Gastroesophageal sphincter (tissue), 4 donors: ENCODE data around the gene RPTOR. TPM values are rescaled to one million over a fixed set of nuclear protein-coding genes. Genes with fewer than 3 reads are reported as not detected.

Source experiments
- ATAC-seq: fragments of 150-250 bp; one replicate; pipeline ENCODE4 v1.9.1; 2016; ENCODE audit warnings: mild to moderate bottlenecking, moderate library complexity
- H3K27ac ChIP-seq, 4 donors: fragments of 200-600 bp; sonication (generic) in 3 of 4; 1 replicate in 3 of 4; 2 replicates in 1 of 4; pipeline ENCODE4 v1.5.1; 2016 to 2019
- H3K27me3 ChIP-seq: fragments of 200-600 bp; sonication (generic); one replicate; pipeline ENCODE4 v1.5.1; 2019
- H3K36me3 ChIP-seq, 2 donors: fragments of 200-600 bp; sonication (generic); one replicate each; pipeline ENCODE4 v1.5.1; 2019; ENCODE audit warnings: control low read depth in 1 of 2
- H3K4me1 ChIP-seq, 3 donors: fragments of 200-600 bp; sonication (generic); 1 replicate in 2 of 3; 2 replicates in 1 of 3; pipeline ENCODE4 v1.5.1; 2016 to 2019; ENCODE audit warnings: control low read depth in 2 of 3
- H3K4me3 ChIP-seq, 2 donors: fragments of 200-600 bp; sonication (generic); one replicate each; pipeline ENCODE4 v1.5.1; 2019; ENCODE audit warnings: mild to moderate bottlenecking in 1 of 2, moderate library complexity in 1 of 2
- H3K9me3 ChIP-seq, 3 donors: fragments of 200-600 bp; sonication (generic); one replicate each; pipeline ENCODE4 v1.5.1; 2017 to 2019; ENCODE audit warnings: control low read depth in 2 of 3
- CTCF ChIP-seq, 4 experiments: fragments of 200-600 bp in 2 of 4; fragments of 450-650 bp in 2 of 4; sonication (generic) in 1 of 4; IDR thresholded peaks; one replicate each; pipeline ENCODE4 v1.5.1; 2017 to 2019; ENCODE audit warnings: antibody characterized with exemption in 4 of 4, mild to moderate bottlenecking in 2 of 4, moderate library complexity in 2 of 4
- EP300 ChIP-seq: sonication (generic); formaldehyde crosslinking; IDR thresholded peaks from one replicate; pipeline ENCODE4 v1.6.1; 2017; ENCODE audit warnings: antibody characterized with exemption, mild to moderate bottlenecking
- POLR2A ChIP-seq, 2 donors: fragments of 450-650 bp; IDR thresholded peaks; one replicate each; pipeline ENCODE4 v1.6.1; 2017; ENCODE audit warnings: antibody characterized with exemption in 2 of 2, mild to moderate bottlenecking in 2 of 2, moderate library complexity in 1 of 2
- POLR2AphosphoS5 ChIP-seq: sonication (generic); formaldehyde crosslinking; IDR thresholded peaks from one replicate; pipeline ENCODE4 v1.6.1; 2017; ENCODE audit warnings: antibody characterized with exemption
- WGBS, 2 donors: methylation state at CpG; one replicate each; pipeline ENCODE4 v1.1.5; 2018; ENCODE audit warnings: low coverage in 1 of 2; 5-methylcytosine and 5-hydroxymethylcytosine counted together
- total RNA-seq, 4 donors: library from RNA; depleted of rRNA; stranded (reverse); fragments of >200 nt; gene quantifications; one replicate each; pipeline ENCODE4 v1.1.0, GENCODE V29; 2016

RPTOR gene
- total RNA-seq, 4 donors from 2014 or later = 25.7 to 56.8 (median 39.7) TPM

- TF ChIP-seq POLR2AphosphoS5 (no peak), EP300 (no peak), POLR2A (IDR thresholded peaks at IDR 0.05) (no peak), CTCF (IDR thresholded peaks at IDR 0.05) (no peak)
- 29 to 55% methylated on average over 10 to 13 of the region's 22 CpGs for WGBS, 2 donors
- Histone ChIP-seq H3K27me3 (no peaks in the 10 kb centered on the region), H3K4me1 (peaks cover 0 to 62% (median 14%) of the 10 kb centered on the region in 3 donors), H3K9me3 (no peaks in the 10 kb centered on the region), H3K36me3 (peaks cover 0 to 21% of the 10 kb centered on the region in 2 donors), H3K4me3 (peak overlapping the region; percentile 92 to 100), H3K27ac (peak overlapping the region in 3 of 4 donors; percentile 59 to 86 (median 68))
- ATAC-seq = no peak
Measured at GRCh38 chr17:80990921-80991644, 446.4 kb downstream of the RPTOR start.

DNA sequence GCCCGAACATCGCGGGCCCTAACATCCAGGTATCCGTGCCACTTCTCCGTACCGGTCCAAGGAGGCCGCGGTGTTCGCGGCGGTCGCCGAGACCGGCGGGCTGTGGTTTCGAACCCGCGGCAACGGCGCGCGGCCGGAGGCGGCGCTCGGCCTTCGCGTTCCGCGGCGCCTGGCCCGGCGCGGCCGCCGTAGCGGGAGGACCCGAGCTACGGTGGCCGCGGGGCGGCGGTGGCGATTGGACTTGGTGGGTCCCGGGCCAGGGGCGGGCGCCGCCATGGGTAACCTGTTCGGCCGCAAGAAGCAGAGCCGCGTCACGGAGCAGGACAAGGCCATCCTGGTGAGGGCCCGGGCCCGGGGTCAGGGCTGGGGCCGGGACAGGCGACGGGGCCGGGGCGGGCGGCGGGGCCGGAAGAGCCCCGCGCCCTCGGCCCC is 447.0 kb downstream of the RPTOR start, which contains the start of gene CHMP6:
CHMP6 (plus strand) TSS at position 197 of the 432 bp plus-strand sequence; CDS start at position 275, 78 bp downstream.
- Histone ChIP-seq H3K4me3 (peak within 1 kb of the TSS; percentile 92 to 100), H3K27ac (peak within 1 kb of the TSS in 3 of 4 donors; percentile 59 to 86 (median 68)), H3K4me1 (peaks cover 0 to 61% (median 14%) of the 10 kb centered on the region in 3 donors), H3K9me3 (no peaks in the 10 kb centered on the region), H3K27me3 (no peaks in the 10 kb centered on the region), H3K36me3 (peaks cover 0 to 26% of the 10 kb centered on the region in 2 donors)
- TF ChIP-seq POLR2A (IDR thresholded peaks at IDR 0.05) = peak; percentile 24 to 31
- TF ChIP-seq CTCF (IDR thresholded peaks at IDR 0.05) = peak in 3 of 4 experiments; percentile 62 to 75 (median 69)
- no peak for TF ChIP-seq EP300
- TF ChIP-seq POLR2AphosphoS5 = peak; percentile 46
- 0% methylated on average over 1 to 6 of the region's 66 CpGs for WGBS, 2 donors
- peak; percentile 58 for ATAC-seq

DNA sequence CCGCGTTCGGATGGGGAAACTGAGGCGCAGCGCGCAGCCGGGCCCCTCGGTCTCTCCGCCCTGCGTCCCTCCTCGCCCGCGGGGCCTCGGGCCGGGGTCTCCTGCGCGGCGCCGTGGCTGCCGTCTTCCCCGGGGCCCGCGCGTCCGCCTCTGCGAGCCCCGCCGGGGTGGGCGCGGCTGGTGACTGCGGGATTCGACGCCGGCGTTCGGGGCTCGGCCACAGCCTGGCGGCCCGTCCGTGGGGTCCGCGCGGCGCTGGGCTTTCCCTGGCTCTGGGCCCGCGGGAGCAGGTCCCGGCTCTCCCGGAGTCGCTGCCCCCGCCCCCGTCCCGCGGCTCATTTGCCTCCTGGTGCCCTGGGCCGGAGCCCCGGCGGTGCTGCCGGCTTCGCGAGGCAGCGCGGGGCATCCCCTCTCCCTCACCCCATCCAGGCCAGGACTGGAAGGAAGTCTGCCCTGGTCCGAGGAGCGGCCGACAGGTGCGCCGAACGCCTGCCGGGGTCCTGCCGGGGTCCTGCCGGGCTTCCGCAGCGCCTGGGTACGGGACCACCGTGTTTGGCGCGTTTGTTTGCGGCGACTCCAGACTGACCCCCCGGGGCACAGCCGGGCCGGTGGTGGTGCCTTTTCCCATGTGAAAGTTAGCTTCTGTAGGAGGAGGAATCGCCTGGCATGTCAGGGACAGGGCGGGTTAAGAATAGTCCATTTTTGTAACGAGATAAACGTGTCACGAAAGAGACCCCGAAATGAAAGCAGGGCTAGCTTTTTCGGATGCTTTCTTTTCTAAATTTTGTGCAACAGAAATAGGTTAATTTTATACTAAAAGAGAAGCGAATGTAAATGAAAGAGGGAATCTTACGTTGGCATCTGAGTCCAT is 447.7 kb downstream of the RPTOR start:
- H3K4me1 ChIP-seq = peaks cover 0 to 55% (median 14%) of the 10 kb centered on the region in 3 donors
- H3K27ac ChIP-seq = peak overlapping the region in 3 of 4 donors; percentile 59 to 86 (median 68)
- H3K36me3 ChIP-seq = peaks cover 0 to 33% of the 10 kb centered on the region in 2 donors
- no peaks in the 10 kb centered on the region for H3K9me3 ChIP-seq
- peak; percentile 29 for ATAC-seq
- WGBS, 2 donors = 8 to 16% methylated on average over 9 to 12 of the region's 90 CpGs
- no peaks in the 10 kb centered on the region for H3K27me3 ChIP-seq
- TF ChIP-seq EP300 (no peak), POLR2AphosphoS5 (no peak), CTCF (IDR thresholded peaks at IDR 0.05) (no peak)
- peak overlapping the region; percentile 92 to 100 for H3K4me3 ChIP-seq

- WGBS, 2 donors = 39 to 41% methylated on average over 6 to 11 of the region's 18 CpGs
- no peaks in the 10 kb centered on the region for H3K9me3 ChIP-seq
- no peak for ATAC-seq
- H3K4me3 ChIP-seq = peak overlapping the region in 1 of 2 donors; percentile 100
- TF ChIP-seq EP300 = no peak
- no peak for TF ChIP-seq POLR2AphosphoS5
- TF ChIP-seq POLR2A (IDR thresholded peaks at IDR 0.05) = no peak
- TF ChIP-seq CTCF (IDR thresholded peaks at IDR 0.05) = no peak
- H3K4me1 ChIP-seq = peaks cover 0 to 50% (median 14%) of the 10 kb centered on the region in 3 donors
- H3K27me3 ChIP-seq = no peaks in the 10 kb centered on the region
- H3K27ac ChIP-seq = no peak overlapping the region
- H3K36me3 ChIP-seq = peaks cover 0 to 41% of the 10 kb centered on the region in 2 donors
Measured at GRCh38 chr17:80992948-80993624, 448.4 kb downstream of the RPTOR start.
